Cardiac septum (tissue), 1 donor: ENCODE measurements around the gene ATXN1. TPM values are rescaled to one million over a fixed set of nuclear protein-coding genes. Genes with fewer than 3 reads are reported as not detected.

Experiments
- DNase-seq: peaks from one replicate; pipeline ENCODE4 v3.0.0-alpha.2; 2020; ENCODE audit warnings: low spot score
- intact Hi-C: fragments of 100-400 bp; cut with DNase I; formaldehyde crosslinking; loops from one replicate; pipeline ENCODE4 v1.14.0; 2022
- total RNA-seq: library from RNA; stranded (reverse); fragmentation: NEBNext Ultra II Directional; extraction: Animal tissue kit (Norgen Biotek cat#: 25700); gene quantifications from one replicate; pipeline ENCODE4 v1.2.1, GENCODE V29; 2021
- donor health status: DM: no; HTN: no; CAD: no.

The ATXN1 gene
- total RNA-seq, 1 donor from 2014 or later, result 40.2 TPM

GRCh38 chr6:16663901-16664300 lies 97.4 kb downstream of the ATXN1 start:
- DNase-seq, result no peak
- intact Hi-C loops, result no loop called here

- no peak for DNase-seq
- intact Hi-C loops, result no loop called here
Observed at GRCh38 chr6:16660157-16660497, 101.1 kb downstream of the ATXN1 start.

- DNase-seq, result no peak
- intact Hi-C loops, result no loop called here
Observed at GRCh38 chr6:16659466-16660156, 101.6 kb downstream of the ATXN1 start.

GRCh38 chr6:16658348-16659034 lies 102.8 kb downstream of the ATXN1 start:
- intact Hi-C loops, result no loop called here
- DNase-seq, result no peak

GRCh38 chr6:16657768-16658167 lies 103.5 kb downstream of the ATXN1 start:
- DNase-seq, result no peak
- intact Hi-C loops, result no loop called here

GRCh38 chr6:16656451-16656850 lies 104.8 kb downstream of the ATXN1 start:
- intact Hi-C loops, result no loop called here
- no peak for DNase-seq

- DNase-seq, result no peak
- intact Hi-C loops, result no loop called here
Observed at GRCh38 chr6:16654701-16655100, 106.6 kb downstream of the ATXN1 start.

GRCh38 chr6:16653226-16653625 lies 108.0 kb downstream of the ATXN1 start:
- DNase-seq, result no peak
- intact Hi-C loops, result no loop called here

GRCh38 chr6:16651871-16652270 lies 109.4 kb downstream of the ATXN1 start:
- DNase-seq, result no peak
- intact Hi-C loops, result no loop called here

- DNase-seq, result no peak
- intact Hi-C loops, result no loop called here
Observed at GRCh38 chr6:16649890-16650289, 111.4 kb downstream of the ATXN1 start.

- intact Hi-C loops, result no loop called here
- no peak for DNase-seq
Observed at GRCh38 chr6:16649241-16649640, 112.0 kb downstream of the ATXN1 start.

GRCh38 chr6:16648003-16648402 lies 113.3 kb downstream of the ATXN1 start:
- intact Hi-C loops, result no loop called here
- DNase-seq, result no peak

- intact Hi-C loops, result no loop called here
- no peak for DNase-seq
Observed at GRCh38 chr6:16647422-16647821, 113.8 kb downstream of the ATXN1 start.

GRCh38 chr6:16644540-16645250 lies 116.6 kb downstream of the ATXN1 start:
- DNase-seq, result no peak
- intact Hi-C loops, result no loop called here

GRCh38 chr6:16639684-16640480 lies 121.4 kb downstream of the ATXN1 start:
- intact Hi-C loops, result no loop called here
- no peak for DNase-seq

- intact Hi-C loops, result no loop called here
- no peak for DNase-seq
Observed at GRCh38 chr6:16637635-16638034, 123.6 kb downstream of the ATXN1 start.

GRCh38 chr6:16635810-16636602 lies 125.3 kb downstream of the ATXN1 start:
- intact Hi-C loops, result no loop called here
- DNase-seq, result no peak

GRCh38 chr6:16635291-16635809 lies 125.9 kb downstream of the ATXN1 start:
- intact Hi-C loops, result no loop called here
- no peak for DNase-seq

GRCh38 chr6:16634855-16635254 lies 126.4 kb downstream of the ATXN1 start:
- DNase-seq, result no peak
- intact Hi-C loops, result no loop called here
